CD4-positive, alpha-beta T cell treated with Interleukin-6 at 100 ng/mL for 8 hours (primary cell): ENCODE data around the gene HCN2.
"Not testable (repeated sequence)": the region's sequence is repeated elsewhere in the genome, so short reads cannot be mapped to it uniquely, and the experiment has no call there.

Source experiments
- DNase-seq: peaks from one replicate; pipeline ENCODE4 v3.0.0-alpha.2; 2020; ENCODE audit warnings: mixed read lengths, low spot score

HCN2 gene

GRCh38 chr19:620166-620862 lies 30.6 kb downstream of the HCN2 start:
- no peak for DNase-seq

DNA sequence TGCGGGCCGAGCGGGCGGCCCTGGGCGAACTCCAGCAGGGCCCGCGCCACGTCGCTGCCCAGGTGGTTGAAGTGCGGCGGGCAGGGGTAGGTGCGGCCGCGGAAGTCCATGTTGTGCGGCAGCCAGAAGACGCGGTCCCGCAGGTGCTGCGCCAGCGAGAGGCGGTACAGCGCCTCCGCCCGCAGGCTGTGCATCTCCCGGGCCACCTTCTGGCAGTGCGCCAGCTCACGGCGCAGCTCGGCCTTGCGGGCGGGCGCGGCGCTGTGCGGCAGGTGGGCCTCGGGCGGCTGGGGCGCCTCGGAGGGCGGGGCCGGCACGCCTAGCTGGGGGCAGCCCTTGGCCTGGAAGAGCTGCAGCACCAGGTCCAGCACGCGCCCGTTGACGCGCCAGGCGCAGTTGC lies 31.5 kb downstream of the HCN2 start:
- DNase-seq: not testable (repeated sequence)

GRCh38 chr19:621819-622218 lies 32.1 kb downstream of the HCN2 start:
- no peak for DNase-seq

DNA sequence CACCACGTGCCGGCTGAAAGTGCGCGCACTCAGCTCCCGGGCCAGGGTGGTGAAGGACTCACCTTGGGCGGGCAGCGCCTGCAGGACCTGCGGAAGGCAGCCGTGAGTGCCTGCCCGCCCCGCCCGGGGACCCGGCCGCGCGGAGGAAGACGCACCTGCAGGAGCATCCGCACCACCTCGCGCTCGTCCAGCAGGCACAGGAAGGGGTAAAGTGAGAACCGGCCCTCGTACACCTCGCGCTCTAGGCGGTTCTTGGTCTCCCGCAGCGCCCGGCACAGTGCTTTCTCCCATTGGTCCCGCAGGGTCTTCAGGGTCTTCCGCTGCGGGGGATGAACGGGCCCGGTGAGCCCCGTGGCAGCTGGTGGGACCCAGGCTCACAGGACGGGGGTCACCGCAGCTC lies 33.0 kb downstream of the HCN2 start:
- no peak for DNase-seq

DNA sequence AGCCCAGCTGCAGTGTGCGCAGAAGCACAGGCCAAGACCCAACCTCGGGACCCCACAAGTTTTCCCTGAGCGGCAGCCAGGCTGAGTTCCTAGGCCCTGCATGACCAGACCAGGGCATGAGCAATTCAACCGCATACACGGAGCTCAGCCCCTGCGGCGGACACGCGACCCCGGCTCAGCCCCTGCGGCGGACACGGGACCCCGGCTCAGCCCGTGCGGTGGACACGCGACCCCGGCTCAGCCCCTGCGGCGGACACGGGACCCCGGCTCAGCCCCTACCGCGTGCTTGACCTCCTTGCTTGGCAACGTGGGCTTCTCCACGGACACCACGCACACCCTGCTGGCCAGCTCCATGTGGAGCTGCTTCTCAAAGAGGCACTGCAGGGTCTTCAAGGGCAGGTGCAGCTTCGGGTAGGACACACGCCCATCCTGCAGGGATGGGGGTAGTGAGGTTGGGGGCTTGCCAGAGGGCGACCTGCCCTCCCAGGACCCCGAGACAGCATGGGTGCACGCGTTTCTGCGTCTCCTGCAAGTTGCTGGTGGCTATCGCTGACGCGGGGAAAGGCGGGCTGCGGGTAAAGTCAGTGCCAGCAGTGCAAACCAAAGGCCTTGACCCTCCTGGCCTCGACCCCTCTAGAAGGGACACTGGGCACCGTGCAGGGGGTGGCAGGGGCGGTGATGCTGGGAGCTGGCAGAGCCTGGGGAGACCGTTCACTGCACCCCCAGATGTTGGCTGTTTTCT lies 33.7 kb downstream of the HCN2 start:
- DNase-seq: no peak

- DNase-seq: no peak
These were observed 34.3 kb downstream of the HCN2 start for GRCh38 chr19:623974-624373.

- no peak for DNase-seq
These were observed 34.9 kb downstream of the HCN2 start for GRCh38 chr19:624433-625109.

DNA sequence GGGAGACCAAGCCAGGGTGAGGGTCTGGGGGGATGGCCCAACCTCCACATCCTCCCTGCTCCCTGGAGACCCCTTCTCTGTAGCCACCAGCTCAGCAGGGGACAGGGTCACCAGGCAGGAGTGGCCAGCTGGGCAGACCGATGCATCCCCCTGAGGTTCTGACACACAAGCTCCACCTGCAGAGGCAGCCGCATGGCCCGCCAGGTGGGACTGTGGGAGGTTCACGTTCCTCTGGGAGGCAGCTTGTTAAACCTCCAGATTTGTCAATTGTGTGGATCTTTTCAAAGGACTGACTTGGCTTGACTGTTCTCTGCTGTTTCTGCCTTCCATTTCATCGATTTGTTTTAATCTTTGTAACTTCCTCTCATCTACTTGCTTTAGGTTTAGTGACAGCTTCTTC lies 35.6 kb downstream of the HCN2 start:
- no peak for DNase-seq

DNA sequence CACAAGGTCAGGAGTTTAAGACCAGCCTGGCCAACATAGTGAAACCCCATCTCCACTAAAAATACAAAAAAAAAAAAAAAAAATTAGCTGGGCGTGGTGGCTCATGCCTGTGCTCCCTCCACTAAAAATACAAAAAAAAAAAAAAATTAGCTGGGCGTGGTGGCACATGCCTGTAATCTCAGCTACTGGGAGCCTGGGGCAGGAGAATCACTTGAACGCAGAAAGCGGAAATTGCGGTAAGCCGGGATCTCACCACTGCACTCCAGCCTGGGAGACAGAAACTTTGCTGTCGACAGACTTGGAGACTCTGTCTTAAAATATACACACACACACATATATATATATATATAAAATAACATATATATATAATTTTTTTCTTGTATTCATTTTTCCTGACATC lies 36.9 kb downstream of the HCN2 start:
- DNase-seq: not testable (repeated sequence)

DNA sequence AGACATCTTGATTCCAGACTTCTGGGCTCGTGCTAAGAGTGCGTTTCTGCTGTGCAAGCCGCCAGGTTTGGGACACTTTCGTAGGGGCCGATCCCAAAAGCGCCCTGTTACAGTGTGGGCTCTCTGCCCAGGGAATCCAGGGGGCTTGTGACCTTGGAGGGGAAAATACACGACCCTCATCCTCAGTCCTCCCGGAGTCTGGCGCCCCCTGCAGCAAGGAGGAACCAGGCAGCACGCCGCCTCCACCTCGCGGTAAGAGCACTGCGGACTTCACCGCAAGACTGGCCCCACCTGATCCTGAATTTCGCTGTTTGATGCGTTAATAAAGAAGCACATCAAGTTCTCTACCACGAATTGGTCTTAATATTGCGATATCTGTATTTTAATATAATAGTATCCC lies 38.5 kb downstream of the HCN2 start:
- no peak for DNase-seq

DNA sequence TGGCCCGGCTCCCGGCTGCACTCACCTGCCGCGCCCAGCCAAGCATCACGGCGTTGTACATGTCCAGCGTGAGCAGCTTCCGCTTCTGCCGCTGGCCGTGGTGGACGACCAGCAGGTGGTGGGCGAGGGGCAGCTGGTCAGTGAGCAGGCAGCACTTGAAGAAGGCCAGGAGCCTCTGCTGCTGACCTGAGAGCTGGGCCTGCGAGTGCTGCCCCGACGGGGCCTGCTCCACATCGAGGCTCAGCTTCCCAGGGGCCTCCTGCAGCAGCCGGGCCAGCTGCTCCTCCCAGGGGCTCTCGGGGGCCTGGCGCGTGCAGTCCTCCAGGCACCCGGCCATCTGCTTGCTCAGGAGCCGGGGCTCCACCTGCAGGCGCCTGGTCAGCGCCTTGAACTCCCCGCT lies 39.8 kb downstream of the HCN2 start:
- DNase-seq: not testable (repeated sequence)

DNA sequence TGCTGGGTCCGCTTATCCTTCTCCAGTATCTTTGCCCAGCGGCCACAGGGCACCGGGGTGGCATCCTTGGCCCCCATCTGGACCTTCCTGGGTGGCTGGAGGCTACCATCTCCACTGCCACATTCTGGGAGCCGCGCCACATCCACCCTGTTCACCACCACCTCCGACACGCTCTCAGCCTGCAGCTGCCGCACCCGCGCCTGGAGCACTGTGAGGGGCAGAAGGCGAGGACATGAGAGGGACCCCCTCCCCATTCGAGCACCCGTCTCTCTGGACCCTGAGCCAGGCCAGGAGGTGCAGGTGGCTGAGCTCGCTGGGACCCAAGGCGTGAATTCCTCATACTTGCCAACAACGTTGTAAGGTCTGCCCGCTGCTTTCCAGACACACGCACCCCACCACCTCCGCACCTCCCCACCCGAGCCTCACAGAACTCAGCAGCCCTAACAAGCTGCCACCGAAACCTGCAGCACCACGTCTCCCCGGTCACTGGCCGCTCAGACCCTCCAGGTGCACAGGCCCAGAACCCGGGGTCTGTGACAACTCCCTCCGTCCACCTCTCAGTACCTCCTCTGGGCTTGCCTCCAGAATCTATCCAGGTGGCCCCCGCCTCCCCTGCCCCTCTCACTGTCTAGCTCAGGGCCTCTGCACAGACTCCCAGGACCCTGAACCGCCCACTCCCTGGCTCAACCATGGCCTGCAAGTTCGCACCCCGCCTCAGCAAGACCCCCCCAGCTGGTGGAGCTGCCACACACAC lies 40.5 kb downstream of the HCN2 start:
- no peak for DNase-seq

DNA sequence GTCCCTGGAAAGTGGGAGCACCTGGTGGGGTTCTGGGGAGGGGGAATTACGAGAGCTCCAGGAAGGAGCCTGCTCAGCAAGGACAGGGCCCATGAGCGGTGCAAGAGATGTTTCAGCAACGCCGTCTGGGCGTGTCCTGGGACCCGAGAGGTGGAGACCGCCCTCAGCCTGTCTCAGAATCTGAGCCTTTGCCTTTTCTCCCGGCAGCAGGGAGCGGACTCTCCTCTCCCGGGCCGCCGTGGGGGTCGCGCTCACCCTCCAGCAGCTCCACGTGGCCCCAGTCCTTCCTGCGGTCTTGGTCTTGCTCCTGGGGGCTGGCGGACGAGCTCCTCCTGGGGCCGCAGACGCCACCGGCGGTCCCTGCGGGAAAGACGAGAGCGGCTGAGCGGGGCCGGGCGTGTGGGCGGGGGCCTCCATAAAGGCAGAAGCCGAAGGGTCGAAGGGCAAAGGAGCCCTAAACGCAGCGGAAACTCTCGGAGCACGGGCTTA lies 42.9 kb downstream of the HCN2 start:
- no peak for DNase-seq

DNA sequence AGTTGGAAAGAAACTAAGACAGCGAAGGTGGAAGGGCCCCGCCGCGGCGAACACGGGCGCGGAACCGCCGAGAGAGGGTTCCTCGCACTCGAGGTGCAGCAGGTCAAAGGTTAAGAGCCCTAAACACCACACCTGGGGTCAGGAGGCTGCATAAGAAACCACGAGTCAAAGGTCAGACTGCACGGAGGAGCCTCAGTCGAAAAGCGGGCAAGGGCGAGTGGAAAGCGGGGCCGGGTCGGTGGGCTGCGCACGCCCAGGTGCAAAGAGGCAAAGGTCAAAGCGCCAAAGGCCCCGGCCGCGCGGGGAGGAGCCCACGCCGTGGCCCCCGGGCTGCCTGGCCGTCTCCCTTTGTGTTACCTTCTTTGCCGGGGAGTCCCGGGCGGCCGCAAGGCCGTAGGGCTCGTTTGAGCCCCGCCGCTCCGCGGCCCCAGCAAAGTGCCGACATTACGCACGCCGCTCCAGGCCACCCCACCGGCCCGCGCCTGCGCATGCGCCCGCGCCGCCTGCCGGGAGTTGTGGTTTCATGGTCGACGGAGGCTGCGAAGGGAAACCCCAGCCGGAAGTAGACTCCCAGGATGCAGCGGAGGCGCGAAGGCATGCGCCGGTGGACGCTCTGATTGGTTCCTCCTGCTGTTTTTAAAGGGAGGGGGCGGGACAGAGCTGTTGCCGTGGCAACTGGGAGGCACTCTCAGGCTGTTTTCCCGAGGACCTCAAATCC lies 43.5 kb downstream of the HCN2 start, which contains the start of gene POLRMT:
Gene POLRMT (minus strand): TSS at position 470 of the 718 bp plus-strand sequence. CDS start 25 bp downstream, at position 445.
- peak; percentile 98 for DNase-seq

DNA sequence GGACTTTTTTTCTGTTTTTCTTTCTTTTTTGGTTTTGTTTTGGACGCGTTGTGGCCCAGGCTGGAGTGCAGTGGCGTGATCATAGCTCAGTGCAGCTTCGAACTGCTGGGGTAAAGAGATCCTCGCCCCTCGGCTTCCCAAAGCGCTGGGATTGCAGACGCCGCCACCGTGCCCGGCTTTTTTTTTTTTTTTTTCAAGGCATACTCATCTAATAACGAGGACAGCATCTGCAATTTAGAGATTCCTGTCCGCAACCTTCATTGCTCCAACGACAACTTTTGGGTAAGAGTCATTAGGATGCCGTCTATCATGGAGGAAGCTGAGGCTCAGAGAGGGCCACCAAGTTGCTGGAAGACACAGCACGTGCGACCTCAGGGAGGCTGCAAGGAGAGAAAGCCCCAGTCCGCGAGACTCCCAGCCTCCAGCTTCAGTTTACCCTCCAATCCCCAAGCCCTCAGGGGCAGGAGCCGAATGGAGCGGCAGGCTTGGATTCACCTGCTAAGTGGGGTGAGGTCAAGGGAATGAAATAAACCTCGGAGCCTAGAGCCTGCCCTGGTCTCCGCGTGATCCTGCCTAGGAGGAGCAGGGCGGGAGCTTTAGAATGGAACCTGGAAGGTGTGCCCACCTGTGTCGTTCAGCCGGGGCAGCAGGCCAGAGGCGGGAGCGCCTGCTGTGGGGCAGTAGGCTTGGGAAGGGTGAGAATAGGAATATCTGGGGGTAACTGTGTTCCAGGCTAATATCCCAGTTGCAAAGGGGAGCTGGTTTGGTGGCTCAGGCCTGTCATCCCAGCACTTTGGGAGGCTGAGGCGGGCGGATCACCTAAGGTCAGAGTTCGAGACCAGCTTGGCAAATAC lies 44.3 kb downstream of the HCN2 start:
- DNase-seq: no peak

DNA sequence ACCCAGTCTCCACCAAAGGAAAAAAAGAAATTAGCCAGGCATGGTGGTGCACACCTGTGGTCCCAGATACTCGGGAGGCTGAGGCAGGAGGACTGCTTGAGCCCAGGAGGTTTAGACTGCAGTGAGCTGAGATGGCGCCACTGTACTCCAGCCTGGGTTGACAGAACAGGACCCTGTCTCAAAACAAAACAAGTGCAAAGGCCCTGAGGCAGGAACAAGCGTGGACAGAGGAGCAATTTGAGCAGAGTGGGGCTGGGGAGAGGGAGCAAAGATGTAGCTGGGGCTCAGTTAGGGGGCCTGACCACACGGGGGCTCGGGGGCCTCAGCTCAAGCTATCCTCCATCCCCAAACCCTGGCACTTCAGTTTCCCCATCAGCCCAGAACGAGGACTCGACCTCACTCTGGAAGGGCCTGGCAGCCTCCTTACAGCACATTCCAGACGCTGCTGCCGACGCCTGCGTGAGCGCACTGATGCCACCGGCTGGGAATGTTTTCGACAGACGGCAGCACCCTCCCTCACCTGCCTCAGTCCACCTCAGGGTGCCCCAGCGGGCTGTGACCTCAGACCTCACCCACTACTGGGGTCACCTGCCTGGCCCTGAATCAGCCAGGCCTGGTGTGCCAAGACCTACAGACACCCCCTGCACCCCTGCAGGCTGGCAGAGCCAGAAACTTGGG lies 45.4 kb downstream of the HCN2 start:
- no peak for DNase-seq

- no peak for DNase-seq
These were observed 49.2 kb downstream of the HCN2 start for GRCh38 chr19:638906-639252.

DNA sequence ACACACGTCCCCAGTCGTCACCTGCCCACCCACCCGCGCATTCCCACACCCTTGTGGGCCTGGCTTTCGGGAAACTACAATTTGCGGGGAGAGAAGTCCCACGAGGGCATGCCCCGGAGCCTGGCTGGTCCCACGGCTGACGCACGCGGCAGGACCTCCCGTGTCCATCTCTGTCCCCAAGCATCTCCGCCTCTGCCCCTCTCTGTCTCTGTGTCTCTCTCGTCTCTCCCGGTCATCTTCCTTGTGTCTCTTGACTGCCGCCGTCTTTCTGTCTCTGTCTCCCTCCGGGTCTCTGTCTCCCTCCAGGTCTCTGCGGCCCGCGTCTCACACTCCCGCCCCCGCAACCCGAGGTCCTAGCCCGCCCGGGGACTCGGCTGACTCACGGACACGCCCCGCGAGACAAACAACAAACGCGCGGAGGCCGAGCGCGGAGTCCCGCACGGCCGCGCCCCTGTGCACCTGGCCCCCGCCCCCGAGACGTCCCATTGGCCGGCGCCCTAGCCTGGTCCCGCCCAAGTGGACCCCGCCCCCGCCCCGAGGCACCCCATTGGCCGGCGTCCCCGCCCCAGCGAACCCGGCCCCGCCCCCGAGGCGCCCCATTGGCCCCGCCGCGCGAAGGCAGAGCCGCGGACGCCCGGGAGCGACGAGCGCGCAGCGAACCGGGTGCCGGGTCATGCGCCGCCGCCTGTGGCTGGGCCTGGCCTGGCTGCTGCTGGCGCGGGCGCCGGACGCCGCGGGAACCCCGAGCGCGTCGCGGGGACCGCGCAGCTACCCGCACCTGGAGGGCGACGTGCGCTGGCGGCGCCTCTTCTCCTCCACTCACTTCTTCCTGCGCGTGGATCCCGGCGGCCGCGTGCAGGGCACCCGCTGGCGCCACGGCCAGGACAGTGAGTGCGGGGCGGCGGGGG lies 49.8 kb downstream of the HCN2 start, which contains the start of gene FGF22:
Gene FGF22 (plus strand): TSS at position 627 of the 908 bp plus-strand sequence. CDS start 47 bp downstream, at position 674.
- peak; percentile 96 for DNase-seq

DNA sequence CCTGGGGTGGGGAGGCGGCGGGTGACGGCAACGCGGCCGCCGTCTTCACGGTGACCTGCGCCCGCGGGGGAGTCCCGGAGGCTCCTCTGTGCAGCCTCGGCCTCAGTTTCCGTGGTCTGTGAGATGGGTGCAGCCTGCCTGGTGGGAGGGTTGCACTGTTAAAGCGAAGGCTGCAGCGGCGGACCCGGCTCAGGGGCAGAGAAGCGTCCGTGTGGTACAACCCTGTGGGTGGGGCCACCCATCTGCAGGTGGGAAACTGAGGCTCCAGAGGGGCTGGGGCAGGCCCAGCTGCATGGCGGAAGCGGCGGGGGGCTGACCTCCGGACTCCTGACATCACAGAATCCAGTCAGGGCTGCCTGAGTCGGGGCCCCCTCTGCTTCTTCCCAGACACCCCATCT lies 50.5 kb downstream of the HCN2 start:
- no peak for DNase-seq
